Stimulated activated CD4-positive, alpha-beta T cell treated with anti-CD3 and anti-CD28 coated beads, Interleukin-2, amount 100 ng/mL, for 48 hours (primary cell): ENCODE data around the gene RBP4.
A peak's percentile ranks its signal among the peaks of the same experiment; 100 is the strongest.
"Not testable (repeated sequence)": the region's sequence is repeated elsewhere in the genome, so short reads cannot be mapped to it uniquely, and the experiment has no call there.

Experiments
- DNase-seq, 2 donors: peaks; one replicate each; pipeline ENCODE4 v3.0.0-alpha.2; 2020

RBP4 gene

GRCh38 chr10:93565446-93565845 is 35.6 kb downstream of the RBP4 start:
- DNase-seq, result no peak

GRCh38 chr10:93560541-93560940 is 40.5 kb downstream of the RBP4 start:
- no peak for DNase-seq

GRCh38 chr10:93559490-93559889 is 41.5 kb downstream of the RBP4 start:
- no peak for DNase-seq

GRCh38 chr10:93554760-93555432 is 46.1 kb downstream of the RBP4 start:
- peak; percentile 49 to 53 for DNase-seq

- DNase-seq, result no peak
These were observed 46.7 kb downstream of the RBP4 start for GRCh38 chr10:93554316-93554663.

- no peak for DNase-seq
These were observed 47.3 kb downstream of the RBP4 start for GRCh38 chr10:93553482-93554315.

- no peak for DNase-seq
These were observed 48.3 kb downstream of the RBP4 start for GRCh38 chr10:93552780-93553179.

- DNase-seq, result no peak
These were observed 50.4 kb downstream of the RBP4 start for GRCh38 chr10:93550606-93551005.

- DNase-seq, result no peak
These were observed 52.5 kb downstream of the RBP4 start for GRCh38 chr10:93548376-93549071.

GRCh38 chr10:93547522-93547921 is 53.5 kb downstream of the RBP4 start:
- no peak for DNase-seq

GRCh38 chr10:93546995-93547394 is 54.0 kb downstream of the RBP4 start:
- not testable (repeated sequence) for DNase-seq

- no peak for DNase-seq
These were observed 58.7 kb downstream of the RBP4 start for GRCh38 chr10:93542358-93542791.
